ENCODE data around the gene GTSF1L. TPM values are rescaled to one million over a fixed set of nuclear protein-coding genes. Genes with fewer than 3 reads are reported as not detected.

Gene GTSF1L
- total RNA-seq, 1 experiment from 2014 or later, result not detected

DNA sequence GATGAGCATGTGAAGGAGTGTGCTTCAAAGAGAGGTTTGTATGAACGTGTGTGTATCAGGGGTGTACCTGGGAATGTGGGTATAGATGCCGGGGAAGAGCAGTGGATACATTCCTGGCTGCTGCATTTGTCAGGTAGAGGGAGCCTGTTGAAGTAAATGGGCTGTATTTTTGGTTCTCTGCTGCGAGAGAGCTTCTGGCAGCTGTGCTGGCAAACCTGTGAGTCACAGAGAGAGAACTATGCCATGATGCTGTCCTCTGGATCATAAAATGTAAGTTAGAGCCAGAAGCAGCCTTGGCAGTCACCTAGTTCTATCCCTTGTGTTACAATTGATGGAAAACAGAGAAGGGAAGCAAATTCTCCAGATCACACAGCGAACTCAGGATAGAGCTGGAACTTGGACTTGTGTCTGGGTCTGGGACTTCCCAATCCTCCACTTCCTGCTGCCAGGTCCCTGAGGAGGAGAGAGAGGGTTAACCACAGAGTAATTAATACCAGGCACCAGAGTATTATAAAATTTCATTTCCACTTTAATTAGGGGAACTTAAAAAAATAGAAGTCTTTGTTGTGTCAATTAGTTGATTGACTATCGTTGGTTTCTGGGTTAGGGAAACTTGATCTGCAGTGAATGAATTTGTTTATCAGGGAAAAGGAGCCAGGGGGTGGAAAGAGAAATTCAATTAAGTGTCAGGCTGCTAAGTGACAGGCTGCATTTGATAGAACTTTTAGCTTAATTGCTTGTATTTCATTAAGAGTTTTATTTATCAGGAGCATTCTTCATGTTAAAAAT, 41.1 kb upstream of the GTSF1L start:
- Histone ChIP-seq H3K9ac (ENCODE audit: extremely low read depth, insufficient read length, low read length) (no peak overlapping the region), H4K20me1 (ENCODE audit: control insufficient read depth, insufficient read depth, insufficient read length) (no peaks in the 10 kb centered on the region), H2BK20ac (ENCODE audit: low read depth, low read length, poor library complexity, severe bottlenecking) (no peak overlapping the region), H3K23ac (ENCODE audit: insufficient read length, low read depth, low read length) (no peak overlapping the region), H2AFZ (ENCODE audit: low read length) (no peak overlapping the region), H2BK120ac (ENCODE audit: low read depth, low read length, poor library complexity, severe bottlenecking) (no peak overlapping the region), H2BK12ac (ENCODE audit: insufficient read length, low read depth, low read length) (no peak overlapping the region), H2BK5ac (ENCODE audit: insufficient read length, low read length) (no peak overlapping the region), H3K4me1 (ENCODE audit: insufficient read depth, low read length) (no peaks in the 10 kb centered on the region; the same call in 1 of the 2 replicates), H3K56ac (ENCODE audit: insufficient read length, low read depth, low read length) (no peak overlapping the region), H3K4me2 (ENCODE audit: insufficient read depth, insufficient read length, low read length) (no peak overlapping the region), H3K79me1 (ENCODE audit: insufficient read depth, low read depth, low read length, poor library complexity, severe bottlenecking) (no peaks in the 10 kb centered on the region), H3K14ac (ENCODE audit: insufficient read depth, low read length) (no peak overlapping the region), H2BK15ac (ENCODE audit: low read depth, low read length) (no peak overlapping the region), H4K8ac (replicated peaks; ENCODE audit: insufficient read length, low read depth, low read length) (no peak overlapping the region), H3K4ac (ENCODE audit: low read depth, low read length) (no peak overlapping the region), H3K27me3 (ENCODE audit: insufficient read depth, low read length) (no peaks in the 10 kb centered on the region), H2AK5ac (ENCODE audit: insufficient read length, low read length) (no peak overlapping the region), H3K27ac (ENCODE audit: insufficient read length, low read depth, low read length) (no peak overlapping the region), H3T11ph (ENCODE audit: low read length) (no peak overlapping the region), H3K9me3 (ENCODE audit: control insufficient read depth, low read depth, low read length) (no peaks in the 10 kb centered on the region), H3K79me2 (ENCODE audit: insufficient read depth, low read length) (no peaks in the 10 kb centered on the region; the same call in 1 of the 2 replicates), H3K23me2 (ENCODE audit: insufficient read length, low read depth, low read length, poor library complexity, severe bottlenecking) (no peaks in the 10 kb centered on the region), H3K18ac (ENCODE audit: insufficient read length, low read depth, low read length) (no peak overlapping the region), H4K91ac (ENCODE audit: insufficient read length, low read depth, low read length) (no peak overlapping the region), H4K5ac (ENCODE audit: insufficient read length, low read depth, low read length) (no peak overlapping the region)
- Mint-ChIP-seq H3K36me3 (ENCODE audit: insufficient read depth in 1 of 3, low read depth in 3 of 3) (no peaks in the 10 kb centered on the region), H3K9me3 (peaks cover 0 to 2% of the 10 kb centered on the region in 2 experiments; a peak in 1 of 5 replicates), H3K4me1 (peaks cover 6 to 12% of the 10 kb centered on the region in 2 experiments), H3K27ac (peak overlapping the region in 1 of 3 experiments; percentile 2; a peak in 1 of 7 replicates), H3K27me3 (ENCODE audit: low read depth) (peaks cover 2% of the 10 kb centered on the region; the same call in 1 of the 2 replicates), H3K4me3 (no peak overlapping the region)
- no peak for DNase-seq
- no CpG with 5 or more reads among the region's 5 CpGs for WGBS (ENCODE audit: extremely low coverage, insufficient read length, low lambda C conversion rate)
- TF ChIP-seq, protein P1, sequence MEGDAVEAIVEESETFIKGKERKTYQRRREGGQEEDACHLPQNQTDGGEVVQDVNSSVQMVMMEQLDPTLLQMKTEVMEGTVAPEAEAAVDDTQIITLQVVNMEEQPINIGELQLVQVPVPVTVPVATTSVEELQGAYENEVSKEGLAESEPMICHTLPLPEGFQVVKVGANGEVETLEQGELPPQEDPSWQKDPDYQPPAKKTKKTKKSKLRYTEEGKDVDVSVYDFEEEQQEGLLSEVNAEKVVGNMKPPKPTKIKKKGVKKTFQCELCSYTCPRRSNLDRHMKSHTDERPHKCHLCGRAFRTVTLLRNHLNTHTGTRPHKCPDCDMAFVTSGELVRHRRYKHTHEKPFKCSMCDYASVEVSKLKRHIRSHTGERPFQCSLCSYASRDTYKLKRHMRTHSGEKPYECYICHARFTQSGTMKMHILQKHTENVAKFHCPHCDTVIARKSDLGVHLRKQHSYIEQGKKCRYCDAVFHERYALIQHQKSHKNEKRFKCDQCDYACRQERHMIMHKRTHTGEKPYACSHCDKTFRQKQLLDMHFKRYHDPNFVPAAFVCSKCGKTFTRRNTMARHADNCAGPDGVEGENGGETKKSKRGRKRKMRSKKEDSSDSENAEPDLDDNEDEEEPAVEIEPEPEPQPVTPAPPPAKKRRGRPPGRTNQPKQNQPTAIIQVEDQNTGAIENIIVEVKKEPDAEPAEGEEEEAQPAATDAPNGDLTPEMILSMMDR (conservative IDR thresholded peaks at IDR 0.05), result 0 out of 3 replicates have a peak, but pooled peaks have one; percentile 12
